MM.1S (cell line): Measurements from ENCODE around the gene KEAP1.

ENCODE experiments used
- EZH2phosphoT487 ChIP-seq: fragments of 300-600 bp; sonication (generic); IDR thresholded peaks from 2 replicates; pipeline ENCODE4 v1.6.1; 2018; ENCODE audit warnings: antibody characterized with exemption, low read length
- TF ChIP-seq, protein P1 (sequence below): fragments of 300-600 bp; sonication (generic); IDR thresholded peaks from 2 replicates; pipeline ENCODE4 v1.5.1; 2016; ENCODE audit warnings: antibody characterized with exemption, low read length, mixed read lengths

GRCh38 chr19:10518444-10519361 is 15.5 kb upstream of the KEAP1 start:
- TF ChIP-seq, protein P1, sequence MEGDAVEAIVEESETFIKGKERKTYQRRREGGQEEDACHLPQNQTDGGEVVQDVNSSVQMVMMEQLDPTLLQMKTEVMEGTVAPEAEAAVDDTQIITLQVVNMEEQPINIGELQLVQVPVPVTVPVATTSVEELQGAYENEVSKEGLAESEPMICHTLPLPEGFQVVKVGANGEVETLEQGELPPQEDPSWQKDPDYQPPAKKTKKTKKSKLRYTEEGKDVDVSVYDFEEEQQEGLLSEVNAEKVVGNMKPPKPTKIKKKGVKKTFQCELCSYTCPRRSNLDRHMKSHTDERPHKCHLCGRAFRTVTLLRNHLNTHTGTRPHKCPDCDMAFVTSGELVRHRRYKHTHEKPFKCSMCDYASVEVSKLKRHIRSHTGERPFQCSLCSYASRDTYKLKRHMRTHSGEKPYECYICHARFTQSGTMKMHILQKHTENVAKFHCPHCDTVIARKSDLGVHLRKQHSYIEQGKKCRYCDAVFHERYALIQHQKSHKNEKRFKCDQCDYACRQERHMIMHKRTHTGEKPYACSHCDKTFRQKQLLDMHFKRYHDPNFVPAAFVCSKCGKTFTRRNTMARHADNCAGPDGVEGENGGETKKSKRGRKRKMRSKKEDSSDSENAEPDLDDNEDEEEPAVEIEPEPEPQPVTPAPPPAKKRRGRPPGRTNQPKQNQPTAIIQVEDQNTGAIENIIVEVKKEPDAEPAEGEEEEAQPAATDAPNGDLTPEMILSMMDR, result no peak
- no peak for TF ChIP-seq EZH2phosphoT487
